ENCODE data around the gene PIPOX.

DNA sequence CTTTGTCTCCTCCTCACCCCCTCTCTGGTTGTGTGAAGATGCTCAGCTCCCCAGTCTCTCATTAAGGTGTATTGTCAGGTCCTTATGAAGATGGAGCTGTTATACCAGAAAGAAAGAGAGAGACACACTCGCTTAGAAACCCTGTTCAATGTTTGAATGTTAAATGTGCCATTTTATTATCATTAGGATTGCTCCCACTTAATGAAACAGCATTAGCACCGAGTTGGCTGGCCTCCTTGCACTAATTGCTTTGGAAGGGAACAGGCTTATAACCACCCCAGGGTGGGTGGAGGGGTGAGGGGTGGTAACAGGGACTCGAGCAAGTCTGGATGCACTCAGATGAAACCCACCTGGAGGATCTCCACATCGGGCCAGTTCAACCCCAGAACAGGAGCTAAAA is 14.4 kb downstream of the PIPOX start:
- TF ChIP-seq, protein P1, sequence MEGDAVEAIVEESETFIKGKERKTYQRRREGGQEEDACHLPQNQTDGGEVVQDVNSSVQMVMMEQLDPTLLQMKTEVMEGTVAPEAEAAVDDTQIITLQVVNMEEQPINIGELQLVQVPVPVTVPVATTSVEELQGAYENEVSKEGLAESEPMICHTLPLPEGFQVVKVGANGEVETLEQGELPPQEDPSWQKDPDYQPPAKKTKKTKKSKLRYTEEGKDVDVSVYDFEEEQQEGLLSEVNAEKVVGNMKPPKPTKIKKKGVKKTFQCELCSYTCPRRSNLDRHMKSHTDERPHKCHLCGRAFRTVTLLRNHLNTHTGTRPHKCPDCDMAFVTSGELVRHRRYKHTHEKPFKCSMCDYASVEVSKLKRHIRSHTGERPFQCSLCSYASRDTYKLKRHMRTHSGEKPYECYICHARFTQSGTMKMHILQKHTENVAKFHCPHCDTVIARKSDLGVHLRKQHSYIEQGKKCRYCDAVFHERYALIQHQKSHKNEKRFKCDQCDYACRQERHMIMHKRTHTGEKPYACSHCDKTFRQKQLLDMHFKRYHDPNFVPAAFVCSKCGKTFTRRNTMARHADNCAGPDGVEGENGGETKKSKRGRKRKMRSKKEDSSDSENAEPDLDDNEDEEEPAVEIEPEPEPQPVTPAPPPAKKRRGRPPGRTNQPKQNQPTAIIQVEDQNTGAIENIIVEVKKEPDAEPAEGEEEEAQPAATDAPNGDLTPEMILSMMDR (conservative IDR thresholded peaks at IDR 0.05 in 1 of 2, IDR thresholded peaks at IDR 0.05 in 1 of 2; ENCODE audit: extremely low read depth in 1 of 2, insufficient read depth in 1 of 2, low read depth in 1 of 2, low read length in 2 of 2), result no peak
- no peak for TF ChIP-seq EZH2 (IDR thresholded peaks at IDR 0.05; ENCODE audit: borderline replicate concordance, low read length)

Measured in mammary epithelial cell (primary cell).